Endothelial cell of umbilical vein (primary cell): Measurements from ENCODE around the gene EIF4B. TPM values are rescaled to one million over a fixed set of nuclear protein-coding genes. Genes with fewer than 3 reads are reported as not detected.

Source experiments
- BruUV-seq: library from RNA; stranded (reverse); fragments of 400-500 nt; replicated peaks from 2 replicates; lab custom pipeline; 2021; lab: Mats Ljungman, UMichigan
- CTCF ChIA-PET: fragments of 300-600, 350-600 bp; sonication (Branson Sonifier 250); formaldehyde crosslinking; loops from one replicate; lab custom pipeline; 2021; ENCODE audit warnings: antibody characterized with exemption, inconsistent platforms; lab: Charles Lee
- POLR2A ChIA-PET: fragments of 300-600, 350-600 bp; sonication (Branson Sonifier 250); formaldehyde crosslinking; loops from one replicate; lab custom pipeline; 2021; ENCODE audit warnings: antibody characterized with exemption, inconsistent platforms; lab: Charles Lee
- DNase-seq: peaks from one replicate; pipeline ENCODE4 v3.0.0-alpha.2; 2011; ENCODE audit warnings: low read depth, low spot score
- FAIRE-seq: peaks from 2 replicates; lab custom pipeline; 2011; peaks lifted over from hg19 to GRCh38; lab: Jason Lieb, UNC
- H2AFZ ChIP-seq: 2 replicates; pipeline ENCODE4 v1.6.0; 2012; ENCODE audit warnings: low read depth, low read length, control low read depth, inconsistent platforms
- H3K27ac ChIP-seq: 2 replicates; pipeline ENCODE4 v1.5.1; 2011; ENCODE audit warnings: low read depth, mild to moderate bottlenecking, control low read depth, low read length, moderate library complexity; ENCODE audit not compliant: insufficient read depth
- H3K27me3 ChIP-seq, 2 experiments: 2 replicates each; pipeline versions ENCODE4 v1.6.0 to v1.6.1; 2011; ENCODE audit warnings: low read length in 2 of 2, mixed read lengths in 1 of 2; ENCODE audit not compliant: control insufficient read depth in 2 of 2, insufficient read depth in 2 of 2
- H3K36me3 ChIP-seq, 2 experiments: 2 replicates in 1 of 2; 3 replicates in 1 of 2; pipeline ENCODE4 v1.5.1; 2011; ENCODE audit warnings: low read length in 2 of 2, mild to moderate bottlenecking in 1 of 2, moderate library complexity in 1 of 2; ENCODE audit not compliant: control insufficient read depth in 2 of 2, insufficient read depth in 2 of 2; ENCODE audit errors: extremely low read depth in 1 of 2
- H3K4me1 ChIP-seq: 3 replicates; pipeline ENCODE4 v1.5.1; 2011; ENCODE audit warnings: mild to moderate bottlenecking, low read length; ENCODE audit not compliant: control insufficient read depth, insufficient read depth; ENCODE audit errors: extremely low read depth
- H3K4me2 ChIP-seq: 2 replicates; pipeline ENCODE4 v1.6.1; 2011; ENCODE audit warnings: low read length, control low read depth, mixed read lengths; ENCODE audit not compliant: insufficient read depth
- H3K4me3 ChIP-seq, 3 experiments: fragments of 200-600 bp in 1 of 3; sonication (generic), shearing (Covaris generic) in 1 of 3; replicated peaks in 1 of 3; 2 replicates each; pipeline ENCODE4 v1.5.1; 2011 to 2016; ENCODE audit warnings: control low read depth in 3 of 3, low read length in 3 of 3, mild to moderate bottlenecking in 2 of 3, inconsistent platforms in 1 of 3, low read depth in 1 of 3, moderate library complexity in 1 of 3; ENCODE audit not compliant: insufficient read depth in 1 of 3
- H3K79me2 ChIP-seq: 2 replicates; pipeline ENCODE4 v1.6.0; 2012; ENCODE audit warnings: low read length, inconsistent platforms; ENCODE audit not compliant: control insufficient read depth, insufficient read depth
- H3K9ac ChIP-seq: replicated peaks from 2 replicates; pipeline ENCODE3; 2011; ENCODE audit warnings: low read length, control low read depth; ENCODE audit not compliant: insufficient read depth; ENCODE audit errors: extremely low read depth
- H3K9me1 ChIP-seq: replicated peaks from 3 replicates; pipeline ENCODE4 v1.6.0; 2011; ENCODE audit warnings: mild to moderate bottlenecking, low read length; ENCODE audit not compliant: control insufficient read depth, insufficient read depth; ENCODE audit errors: extremely low read depth
- H3K9me3 ChIP-seq: replicated peaks from 2 replicates; pipeline ENCODE4 v1.5.1; 2012; ENCODE audit warnings: low read length, inconsistent platforms; ENCODE audit not compliant: control insufficient read depth, insufficient read depth
- H4K20me1 ChIP-seq: replicated peaks from 2 replicates; pipeline ENCODE3; 2011; ENCODE audit warnings: mild to moderate bottlenecking, low read length; ENCODE audit not compliant: control insufficient read depth, insufficient read depth; ENCODE audit errors: extremely low read depth
- FOS ChIP-seq: IDR thresholded peaks from 2 replicates; pipeline ENCODE4 v1.6.1; 2011; ENCODE audit warnings: mild to moderate bottlenecking, low read length, moderate library complexity, borderline replicate concordance; ENCODE audit not compliant: insufficient read depth
- MYC ChIP-seq: IDR thresholded peaks from one replicate; pipeline ENCODE4 v1.6.1; 2011; ENCODE audit warnings: mild to moderate bottlenecking, low read depth, low read length
- POLR2A ChIP-seq: IDR thresholded peaks from 2 replicates; pipeline ENCODE4 v1.6.1; 2012; ENCODE audit warnings: low read depth, mild to moderate bottlenecking, control low read depth, low read length
- POLR2AphosphoS5 ChIP-seq: IDR thresholded peaks from 2 replicates; pipeline ENCODE4 v1.6.1; 2012; ENCODE audit warnings: low read depth, mild to moderate bottlenecking, control low read depth, low read length, moderate library complexity; ENCODE audit not compliant: insufficient read depth
- dilution Hi-C: fragments of 300-500 bp; cut with MboI; formaldehyde crosslinking; loops from one replicate; pipeline ENCODE4 v1.15.0; 2019; ENCODE audit warnings: low sequenced_read_pairs; ENCODE audit not compliant: extremely low pct_ligation_motif_present
- intact Hi-C: fragments of 100-400 bp; cut with micrococcal nuclease; formaldehyde crosslinking; loops from one replicate; pipeline ENCODE4 v1.10.0; 2022
- polyA plus RNA-seq, 4 experiments: library from polyadenylated mRNA; depleted of rRNA in 3 of 4; stranded (reverse) in 3 of 4; unstranded in 1 of 4; fragments of >200 nt; gene quantifications; 2 replicates each; pipeline versions ENCODE4 v1.2.1 to v1.2.3, GENCODE V29; 2011 to 2012; ENCODE audit warnings: missing spikeins in 1 of 4
- total RNA-seq: library from RNA; stranded (reverse); gene quantifications from 2 replicates; pipeline ENCODE4 v1.2.3, GENCODE V29; 2021
- TF ChIP-seq, protein P1 (sequence below): IDR thresholded peaks from 2 replicates; pipeline ENCODE4 v1.6.1; 2011; ENCODE audit not compliant: insufficient read depth, insufficient read length
- TF ChIP-seq, protein P2 (sequence below), 2 donors: IDR thresholded peaks; 1 replicate in 1 of 2; 2 replicates in 1 of 2; pipeline ENCODE4 v1.5.1; 2011; ENCODE audit warnings: low read length in 2 of 2, mild to moderate bottlenecking in 2 of 2, moderate library complexity in 2 of 2, control low read depth in 1 of 2, inconsistent platforms in 1 of 2, low read depth in 1 of 2; ENCODE audit not compliant: insufficient read depth in 1 of 2; ENCODE audit errors: extremely low read depth in 1 of 2

The EIF4B gene
- total and polyA plus RNA-seq, 2 donors (not counting 3 experiments of a cell fraction or from before 2014, with no cell fraction given), result 233 to 382 TPM

DNA sequence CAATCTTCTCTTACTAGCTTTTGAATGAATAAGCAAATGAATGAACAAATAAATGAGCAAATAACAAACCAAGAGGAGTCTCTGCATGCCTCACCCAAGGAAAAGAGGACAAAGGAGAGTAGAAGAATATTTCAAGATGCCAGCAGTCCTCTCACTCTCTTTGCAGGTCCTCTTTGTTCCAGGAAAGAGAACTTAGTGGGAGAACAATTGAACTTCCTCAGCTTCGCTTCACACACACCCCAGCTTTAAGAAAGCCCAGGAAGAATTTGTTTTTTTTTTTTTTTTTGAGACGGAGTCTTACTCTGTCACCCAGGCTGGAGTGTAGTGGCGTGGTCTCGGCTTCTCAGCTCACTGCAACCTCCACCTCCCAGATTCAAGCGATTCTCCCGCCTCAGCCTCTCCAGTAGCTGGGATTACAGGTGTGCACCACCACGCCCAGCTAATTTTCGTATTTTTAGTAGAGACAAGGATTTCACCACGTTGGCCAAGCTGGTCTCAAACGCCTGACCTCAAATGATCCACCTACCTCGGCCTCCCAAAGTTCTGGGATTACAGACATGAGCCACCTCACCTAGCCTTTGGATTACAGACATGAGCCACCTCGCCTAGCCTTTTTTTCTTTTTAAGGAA lies 37.0 kb upstream of the EIF4B start:
- H3K79me2 ChIP-seq, result no peaks in the 10 kb centered on the region
- H2AFZ ChIP-seq, result no peak overlapping the region
- intact Hi-C loops (no loop called here), dilution Hi-C loops (no loop called here)
- H3K27ac ChIP-seq, result no peak overlapping the region
- ChIA-PET POLR2A (interaction anchor here (0.7 kb wide), 1 partner anchor 510 kb away, joined by 4 read pairs; no protein-coding TSS in a partner anchor), CTCF (interaction anchor here (0.6 to 2.6 kb wide), 5 partner anchors 11 to 89 kb away, joined by 3 to 23 read pairs (median 4); no protein-coding TSS in a partner anchor)
- H4K20me1 ChIP-seq, result no peaks in the 10 kb centered on the region
- no peak for DNase-seq
- H3K27me3 ChIP-seq, result no peaks in the 10 kb centered on the region
- no peak overlapping the region for H3K4me2 ChIP-seq
- no peaks in the 10 kb centered on the region for H3K4me1 ChIP-seq
- no peak overlapping the region for H3K9ac ChIP-seq
- H3K4me3 ChIP-seq, result no peak overlapping the region
- H3K9me3 ChIP-seq, result no peaks in the 10 kb centered on the region
- TF ChIP-seq MYC (no peak), FOS (no peak)
- no peak for FAIRE-seq
- no peaks in the 10 kb centered on the region for H3K9me1 ChIP-seq
- H3K36me3 ChIP-seq, result no peaks in the 10 kb centered on the region
- BruUV-seq, result no TSS peak

DNA sequence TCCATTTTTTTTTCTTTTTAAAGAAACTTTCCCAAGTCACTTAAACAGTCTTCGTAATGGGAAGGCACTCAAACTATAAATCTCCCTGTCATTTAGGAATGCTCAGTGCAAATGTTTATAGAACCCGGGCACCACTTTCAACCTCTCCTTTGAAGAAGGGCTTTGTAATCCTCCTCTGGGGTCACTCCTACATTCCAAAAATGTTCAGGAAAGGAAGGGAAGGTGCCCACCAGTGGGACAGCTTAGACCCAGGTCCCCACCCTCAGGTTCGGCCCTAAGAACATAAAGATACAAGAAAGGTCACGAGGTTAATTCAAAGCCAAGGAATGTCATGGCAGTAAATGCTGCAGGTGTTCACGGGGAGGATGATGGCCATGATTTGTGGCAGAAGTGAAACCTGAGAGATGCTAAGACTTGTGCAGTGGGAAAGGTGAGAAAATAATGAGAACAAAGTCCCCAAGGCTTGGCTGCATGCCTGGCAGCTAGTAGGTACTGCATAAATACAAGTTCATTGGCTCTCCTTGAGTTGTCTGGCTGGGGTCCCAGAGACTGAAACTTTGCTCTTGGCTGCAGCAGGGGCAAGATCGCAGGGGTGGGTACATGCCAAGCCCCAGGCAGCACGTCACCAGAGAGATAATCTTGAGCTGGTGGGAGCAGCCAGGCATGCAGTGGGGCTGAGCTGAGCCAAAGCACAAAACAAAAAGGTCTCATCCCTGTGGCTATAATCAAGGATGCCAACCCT lies 36.3 kb upstream of the EIF4B start:
- Histone ChIP-seq H3K4me2 (no peak overlapping the region), H3K4me3 (no peak overlapping the region), H3K4me1 (peaks cover under 1% of the 10 kb centered on the region), H4K20me1 (no peaks in the 10 kb centered on the region), H3K27me3 (no peaks in the 10 kb centered on the region), H2AFZ (no peak overlapping the region), H3K27ac (no peak overlapping the region), H3K9me3 (no peaks in the 10 kb centered on the region), H3K79me2 (no peaks in the 10 kb centered on the region), H3K9ac (no peak overlapping the region), H3K9me1 (no peaks in the 10 kb centered on the region), H3K36me3 (no peaks in the 10 kb centered on the region)
- DNase-seq, result no peak
- BruUV-seq, result no TSS peak
- FAIRE-seq, result no peak
- ChIA-PET POLR2A (interaction anchor here (0.7 kb wide), 1 partner anchor 511 kb away, joined by 4 read pairs; no protein-coding TSS in a partner anchor), CTCF (interaction anchor here (2.6 kb wide), 2 partner anchors 10 to 85 kb away, joined by 22 to 23 read pairs; no protein-coding TSS in a partner anchor)
- intact Hi-C loops, result no loop called here
- dilution Hi-C loops, result no loop called here
- TF ChIP-seq, protein P1, sequence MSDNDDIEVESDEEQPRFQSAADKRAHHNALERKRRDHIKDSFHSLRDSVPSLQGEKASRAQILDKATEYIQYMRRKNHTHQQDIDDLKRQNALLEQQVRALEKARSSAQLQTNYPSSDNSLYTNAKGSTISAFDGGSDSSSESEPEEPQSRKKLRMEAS, result no peak
- TF ChIP-seq POLR2A, result no peak
- TF ChIP-seq POLR2AphosphoS5, result no peak
- TF ChIP-seq, protein P2, sequence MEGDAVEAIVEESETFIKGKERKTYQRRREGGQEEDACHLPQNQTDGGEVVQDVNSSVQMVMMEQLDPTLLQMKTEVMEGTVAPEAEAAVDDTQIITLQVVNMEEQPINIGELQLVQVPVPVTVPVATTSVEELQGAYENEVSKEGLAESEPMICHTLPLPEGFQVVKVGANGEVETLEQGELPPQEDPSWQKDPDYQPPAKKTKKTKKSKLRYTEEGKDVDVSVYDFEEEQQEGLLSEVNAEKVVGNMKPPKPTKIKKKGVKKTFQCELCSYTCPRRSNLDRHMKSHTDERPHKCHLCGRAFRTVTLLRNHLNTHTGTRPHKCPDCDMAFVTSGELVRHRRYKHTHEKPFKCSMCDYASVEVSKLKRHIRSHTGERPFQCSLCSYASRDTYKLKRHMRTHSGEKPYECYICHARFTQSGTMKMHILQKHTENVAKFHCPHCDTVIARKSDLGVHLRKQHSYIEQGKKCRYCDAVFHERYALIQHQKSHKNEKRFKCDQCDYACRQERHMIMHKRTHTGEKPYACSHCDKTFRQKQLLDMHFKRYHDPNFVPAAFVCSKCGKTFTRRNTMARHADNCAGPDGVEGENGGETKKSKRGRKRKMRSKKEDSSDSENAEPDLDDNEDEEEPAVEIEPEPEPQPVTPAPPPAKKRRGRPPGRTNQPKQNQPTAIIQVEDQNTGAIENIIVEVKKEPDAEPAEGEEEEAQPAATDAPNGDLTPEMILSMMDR (IDR thresholded peaks at IDR 0.05; ENCODE audit: extremely low read depth in 1 of 2, insufficient read depth in 1 of 2, low read depth in 1 of 2, low read length in 2 of 2), result no peak
- TF ChIP-seq MYC, result no peak
- TF ChIP-seq FOS, result no peak
